HepG2 (cell line): ENCODE data around the gene LRRC3B. TPM values are rescaled to one million over a fixed set of nuclear protein-coding genes. Genes with fewer than 3 reads are reported as not detected.

Experiments used
- ATAC-seq: fragments of 200-7000 bp; cut with Tn5 transposase; 3 replicates; pipeline ENCODE4 v1.9.1; 2020; ENCODE audit warnings: mild to moderate bottlenecking, moderate library complexity
- BruUV-seq: library from RNA; stranded (reverse); fragments of 400-500 nt; replicated peaks from 2 replicates; lab custom pipeline; 2021; lab: Mats Ljungman, UMichigan
- CTCF ChIA-PET: fragments of 300-600 bp; formaldehyde crosslinking; extraction: SDS; loops from one replicate; lab custom pipeline; 2021; ENCODE audit warnings: low total read pairs, inconsistent platforms, low intra/inter-chr PET ratio; lab: Yijun Ruan, JAX
- POLR2A ChIA-PET: fragments of 350-600 bp; sonication (Branson Sonifier 250); formaldehyde crosslinking; loops from one replicate; lab custom pipeline; 2020; ENCODE audit warnings: antibody characterized with exemption, inconsistent platforms; lab: Yijun Ruan, JAX
- DNase-seq: peaks from one replicate; pipeline ENCODE4 v3.0.0-alpha.2; 2015; ENCODE audit warnings: low spot score
- FAIRE-seq: peaks from 3 replicates; lab custom pipeline; 2011; peaks lifted over from hg19 to GRCh38; lab: Jason Lieb, UNC
- H2AFZ ChIP-seq: one replicate; pipeline ENCODE4 v1.6.1; 2011; ENCODE audit warnings: low read length, inconsistent platforms
- H3K27ac ChIP-seq: fragments of 300-600 bp; 3 replicates; pipeline ENCODE4 v1.8.0; 2011; ENCODE audit warnings: mixed run types, mild to moderate bottlenecking, mixed read lengths, low read length, inconsistent platforms; ENCODE audit not compliant: insufficient read depth; ENCODE audit errors: extremely low read length
- H3K27me3 ChIP-seq, 2 experiments: fragments of 200-600 bp in 1 of 2; 2 replicates in 1 of 2; 3 replicates in 1 of 2; pipeline versions ENCODE4 v1.6.0 to v1.8.0; 2011; ENCODE audit warnings: low read length in 2 of 2, mild to moderate bottlenecking in 2 of 2, moderate library complexity in 2 of 2, inconsistent platforms in 1 of 2; ENCODE audit not compliant: insufficient read depth in 2 of 2, control insufficient read depth in 1 of 2
- H3K36me3 ChIP-seq, 2 experiments: fragments of 200-600 bp in 1 of 2; replicated peaks in 1 of 2; 2 replicates in 1 of 2; 3 replicates in 1 of 2; pipeline versions ENCODE4 v1.5.1 to v1.8.0; 2011; ENCODE audit warnings: low read length in 2 of 2, inconsistent platforms in 1 of 2; ENCODE audit not compliant: insufficient read depth in 2 of 2, control insufficient read depth in 1 of 2
- H3K4me1 ChIP-seq: 2 replicates; pipeline ENCODE4 v1.5.1; 2012; ENCODE audit warnings: low read length, inconsistent platforms; ENCODE audit not compliant: insufficient read depth
- H3K4me2 ChIP-seq: 2 replicates; pipeline ENCODE4 v1.6.0; 2011; ENCODE audit warnings: low read depth, low read length, inconsistent platforms
- H3K4me3 ChIP-seq, 3 experiments: fragments of 200-600 bp in 1 of 3; sonication (generic), shearing (Covaris generic) in 1 of 3; replicated peaks in 1 of 3; 2 replicates each; pipeline ENCODE4 v1.5.1; 2011 to 2016; ENCODE audit warnings: low read length in 3 of 3, inconsistent platforms in 2 of 3, low read depth in 2 of 3, mild to moderate bottlenecking in 2 of 3, control low read depth in 1 of 3, mixed read lengths in 1 of 3; ENCODE audit not compliant: insufficient read depth in 1 of 3
- H3K79me2 ChIP-seq: one replicate; pipeline ENCODE4 v1.6.1; 2011; ENCODE audit warnings: low read length, inconsistent platforms; ENCODE audit not compliant: insufficient read depth
- H3K9ac ChIP-seq: 2 replicates; pipeline ENCODE4 v1.6.0; 2011; ENCODE audit warnings: mild to moderate bottlenecking, low read depth, low read length, inconsistent platforms; ENCODE audit not compliant: insufficient read depth
- H3K9me3 ChIP-seq: 2 replicates; pipeline ENCODE4 v1.5.1; 2012; ENCODE audit warnings: mild to moderate bottlenecking, low read length
- H4K20me1 ChIP-seq: 2 replicates; pipeline ENCODE4 v1.6.0; 2011; ENCODE audit warnings: inconsistent platforms, mild to moderate bottlenecking, low read length, moderate library complexity; ENCODE audit not compliant: insufficient read depth
- ATM ChIP-seq: fragments of 450-650 bp; IDR thresholded peaks from 2 replicates; pipeline ENCODE4 v1.7.1; 2017; ENCODE audit warnings: mild to moderate bottlenecking, borderline replicate concordance
- CCDC6 ChIP-seq: sonication (generic); formaldehyde crosslinking; IDR thresholded peaks from 2 replicates; pipeline ENCODE4 v1.8.1; 2022; ENCODE audit warnings: mild to moderate bottlenecking, missing genetic modification reagents, moderate library complexity
- CREM ChIP-seq, 2 experiments: sonication (generic) in 1 of 2; formaldehyde crosslinking in 1 of 2; IDR thresholded peaks; 2 replicates each; pipeline versions ENCODE4 v1.4.0 to v1.6.1; 2016 to 2020; ENCODE audit warnings: antibody characterized with exemption in 1 of 2, mild to moderate bottlenecking in 1 of 2, missing genetic modification reagents in 1 of 2
- HIVEP1 ChIP-seq: sonication (generic); formaldehyde crosslinking; IDR thresholded peaks from 2 replicates; pipeline ENCODE4 v1.4.0; 2020; ENCODE audit warnings: mild to moderate bottlenecking, missing genetic modification reagents
- MAFF ChIP-seq: IDR thresholded peaks from 2 replicates; pipeline ENCODE4 v1.6.1; 2011; ENCODE audit warnings: low read depth, low read length, improper control_type of control experiment
- NFE2L2 ChIP-seq: fragments of 150-350 bp; IDR thresholded peaks from 2 replicates; pipeline ENCODE4 v1.6.1; 2014; ENCODE audit warnings: low read length
- TGIF2 ChIP-seq: IDR thresholded peaks from 2 replicates; pipeline ENCODE4 v1.6.1; 2016; ENCODE audit warnings: control low read depth, missing compliant biosample characterization
- U2AF1 ChIP-seq: fragments of 200-400 bp; formaldehyde crosslinking; optimal IDR thresholded peaks from 2 replicates; pipeline ENCODE3; 2017; ENCODE audit warnings: mild to moderate bottlenecking, low read depth, low read length
- ZBTB42 ChIP-seq: sonication (generic); formaldehyde crosslinking; IDR thresholded peaks from 2 replicates; pipeline ENCODE4 v1.5.0; 2020; ENCODE audit warnings: mild to moderate bottlenecking, missing genetic modification reagents
- ZNF20 ChIP-seq: sonication (generic); formaldehyde crosslinking; IDR thresholded peaks from 2 replicates; pipeline ENCODE4 v1.4.0; 2020; ENCODE audit warnings: mild to moderate bottlenecking, moderate library complexity, missing genetic modification reagents
- ZNF24 ChIP-seq: fragments of 450-650 bp; IDR thresholded peaks from 2 replicates; pipeline ENCODE4 v1.6.1; 2017; ENCODE audit warnings: antibody characterized with exemption, mild to moderate bottlenecking
- ZSCAN31 ChIP-seq: sonication (generic); formaldehyde crosslinking; IDR thresholded peaks from 2 replicates; pipeline ENCODE4 v1.5.0; 2020; ENCODE audit warnings: low read depth, mild to moderate bottlenecking, missing genetic modification reagents
- ZZZ3 ChIP-seq: sonication (generic); formaldehyde crosslinking; IDR thresholded peaks from 2 replicates; pipeline ENCODE4 v1.4.0; 2020; ENCODE audit warnings: missing genetic modification reagents, mild to moderate bottlenecking, borderline replicate concordance
- WGBS: methylation state at CpG from one replicate; pipeline ENCODE4 v1.1.6; 2017; ENCODE audit warnings: low lambda C conversion rate; 5-methylcytosine and 5-hydroxymethylcytosine counted together
- in situ Hi-C: cut with HindIII; loops from 2 replicates; pipeline ENCODE4 v1.10.0; 2017; ENCODE audit warnings: low pct_unique_long_range_greater_than_20kb; ENCODE audit not compliant: extremely low pct_ligation_motif_present
- intact Hi-C: fragments of 100-400 bp; cut with micrococcal nuclease; formaldehyde crosslinking; loops from one replicate; pipeline ENCODE4 v1.10.0; 2022; ENCODE audit not compliant: unreplicated experiment
- polyA plus RNA-seq, 8 experiments: library from polyadenylated mRNA; depleted of rRNA in 3 of 8; stranded (reverse) in 7 of 8; unstranded in 1 of 8; fragments of >200 nt; fragmentation: Illumina TruSeq in 4 of 8; extraction: Trizol in 4 of 8; gene quantifications; 2 replicates each; pipeline versions ENCODE4 v1.2.1 to v1.2.3, GENCODE V29; 2011 to 2016; ENCODE audit warnings: low read depth in 4 of 8, missing spikeins in 1 of 8, mixed read lengths in 1 of 8; ENCODE audit not compliant: insufficient read depth in 1 of 8
- total RNA-seq, 5 experiments: library from RNA; depleted of rRNA; stranded (reverse); fragments of >200 nt; fragmentation: Illumina TruSeq; extraction: Trizol; gene quantifications; 2 replicates each; pipeline ENCODE4 v1.2.3, GENCODE V29; 2016; ENCODE audit warnings: low read depth in 1 of 5

The LRRC3B gene
- total and polyA plus RNA-seq, 2 of the 13 experiments (the other 11 are each of a cell fraction or from before 2014, with no cell fraction given): not detected

DNA sequence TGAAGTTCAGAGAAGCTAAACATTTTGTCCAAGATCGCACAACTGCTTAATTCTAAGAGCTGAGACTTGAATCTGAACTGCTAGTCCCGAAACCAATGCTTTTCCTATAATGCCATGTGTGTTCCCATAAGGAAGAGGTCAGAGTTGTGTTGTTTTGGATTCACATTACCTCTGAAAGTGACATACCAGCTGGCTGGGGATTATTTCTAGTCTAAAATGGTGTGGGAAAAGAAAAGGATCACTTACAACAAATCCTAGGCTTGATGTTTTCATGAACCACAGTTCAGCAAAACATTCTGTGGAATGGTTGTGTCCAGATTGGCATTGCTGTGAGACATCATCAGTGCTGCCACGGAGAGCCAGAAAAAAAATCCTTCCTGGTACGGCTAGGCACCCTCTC, 35.0 kb upstream of the LRRC3B start:
- Histone ChIP-seq H2AFZ (no peak overlapping the region), H3K9me3 (no peaks in the 10 kb centered on the region), H3K4me3 (no peak overlapping the region), H3K27ac (no peak overlapping the region), H3K4me2 (no peak overlapping the region), H3K4me1 (no peaks in the 10 kb centered on the region), H3K27me3 (no peaks in the 10 kb centered on the region; a peak in 1 of 5 replicates), H3K9ac (no peak overlapping the region), H3K79me2 (no peaks in the 10 kb centered on the region), H4K20me1 (no peaks in the 10 kb centered on the region), H3K36me3 (no peaks in the 10 kb centered on the region)
- no TSS peak for BruUV-seq
- TF ChIP-seq ZNF24: no peak
- no peak for TF ChIP-seq U2AF1
- TF ChIP-seq ZNF20: no peak
- no peak for TF ChIP-seq CREM (IDR thresholded peaks at IDR 0.05)
- no peak for TF ChIP-seq CREM (CRISPR knock-in tag; IDR thresholded peaks at IDR 0.05)
- TF ChIP-seq TGIF2 (CRISPR knock-in tag): no peak
- no peak for TF ChIP-seq ZBTB42 (CRISPR knock-in tag)
- no peak for TF ChIP-seq ZZZ3
- TF ChIP-seq CCDC6: no peak
- TF ChIP-seq ZSCAN31 (CRISPR knock-in tag): no peak
- no peak for TF ChIP-seq HIVEP1 (CRISPR knock-in tag)
- TF ChIP-seq ATM: no peak
- TF ChIP-seq NFE2L2: no peak
- ATAC-seq (no peak), FAIRE-seq (no peak), DNase-seq (no peak)
- POLR2A ChIA-PET: no interaction called here
- in situ Hi-C loops: no loop called here
- WGBS: 13% methylated on average over 4 of the region's 4 CpGs
- CTCF ChIA-PET: no interaction called here
- intact Hi-C loops: no loop called here

- FAIRE-seq (no peak), ATAC-seq (no peak), DNase-seq (no peak)
- CTCF ChIA-PET: no interaction called here
- intact Hi-C loops (no loop called here), in situ Hi-C loops (no loop called here)
- WGBS: 6% methylated on average over 2 of the region's 2 CpGs
- POLR2A ChIA-PET: no interaction called here
- Histone ChIP-seq H3K9ac (no peak overlapping the region), H3K79me2 (no peaks in the 10 kb centered on the region), H3K4me2 (no peak overlapping the region), H3K27me3 (no peaks in the 10 kb centered on the region; a peak in 1 of 5 replicates), H4K20me1 (no peaks in the 10 kb centered on the region), H3K4me3 (no peak overlapping the region), H3K36me3 (no peaks in the 10 kb centered on the region), H3K27ac (no peak overlapping the region), H3K4me1 (no peaks in the 10 kb centered on the region), H2AFZ (no peak overlapping the region), H3K9me3 (no peaks in the 10 kb centered on the region)
- BruUV-seq: no TSS peak
- no peak for TF ChIP-seq MAFF
Observed at GRCh38 chr3:26588931-26589330, 33.6 kb upstream of the LRRC3B start.
